Putamen (tissue), 1 donor: ENCODE data around the gene HS3ST3B1.

Source experiments
- DNase-seq: peaks from one replicate; pipeline ENCODE4 v3.0.0-alpha.2; 2016; ENCODE audit warnings: low spot score

The HS3ST3B1 gene

DNA sequence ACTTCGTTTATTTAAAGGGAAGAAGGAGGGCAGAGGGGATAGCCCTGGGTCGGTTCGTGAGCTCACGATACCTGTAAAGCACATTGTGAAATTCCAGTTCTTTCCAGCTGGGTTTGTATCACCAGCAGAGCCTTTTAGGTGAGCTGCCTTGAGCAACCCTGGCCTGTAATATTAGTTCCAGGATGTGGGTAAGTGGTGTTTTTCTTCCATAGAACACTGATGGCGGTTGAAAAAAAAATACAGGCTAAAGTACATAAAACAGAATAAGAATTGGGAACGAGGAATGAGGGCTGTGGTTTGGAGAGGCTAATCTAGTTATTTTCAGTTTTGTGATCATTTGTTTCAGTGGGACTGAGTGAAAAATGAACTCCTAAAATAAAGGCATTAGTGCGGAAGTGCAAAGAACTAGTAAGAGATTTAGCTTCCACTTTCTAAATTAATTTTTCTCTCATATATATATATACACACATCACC, 20.6 kb downstream of the HS3ST3B1 start:
- DNase-seq: no peak

DNA sequence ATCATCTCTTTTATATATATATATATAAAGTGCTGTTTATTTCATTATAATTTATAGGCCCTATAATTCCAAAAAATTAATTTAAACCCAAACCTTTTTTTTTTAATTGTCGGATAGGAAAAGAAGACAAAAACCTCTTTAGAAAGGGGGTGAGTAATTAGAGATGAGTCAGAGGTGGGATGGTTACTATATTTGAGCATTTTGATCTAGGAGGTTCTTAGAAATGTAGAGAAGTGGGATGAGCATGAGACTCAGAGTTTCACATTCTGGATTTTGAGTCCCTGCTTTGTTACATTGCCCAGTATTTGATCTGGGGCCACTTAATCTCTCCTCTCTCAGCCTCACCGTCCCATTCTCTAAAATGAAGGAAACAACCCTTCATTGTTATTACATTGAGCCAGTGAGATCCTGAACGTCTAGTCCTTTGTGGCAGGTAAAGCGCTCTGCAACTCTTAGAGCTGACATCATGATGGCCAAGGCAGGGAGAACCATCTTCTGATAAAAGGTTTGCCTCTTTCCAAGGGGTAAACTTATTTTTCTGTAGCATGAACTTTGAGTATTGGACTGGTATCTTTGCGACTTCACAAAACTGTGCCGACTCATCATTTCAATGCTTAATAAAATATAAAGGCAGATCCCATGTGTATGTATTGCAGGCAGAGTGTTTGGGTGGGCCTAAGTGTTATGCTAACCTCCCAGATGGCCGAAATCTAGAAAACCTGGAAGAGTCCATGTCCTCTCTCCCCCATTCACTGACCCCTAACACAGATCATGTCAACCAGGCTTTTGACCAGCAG, 21.3 kb downstream of the HS3ST3B1 start:
- DNase-seq: no peak

DNA sequence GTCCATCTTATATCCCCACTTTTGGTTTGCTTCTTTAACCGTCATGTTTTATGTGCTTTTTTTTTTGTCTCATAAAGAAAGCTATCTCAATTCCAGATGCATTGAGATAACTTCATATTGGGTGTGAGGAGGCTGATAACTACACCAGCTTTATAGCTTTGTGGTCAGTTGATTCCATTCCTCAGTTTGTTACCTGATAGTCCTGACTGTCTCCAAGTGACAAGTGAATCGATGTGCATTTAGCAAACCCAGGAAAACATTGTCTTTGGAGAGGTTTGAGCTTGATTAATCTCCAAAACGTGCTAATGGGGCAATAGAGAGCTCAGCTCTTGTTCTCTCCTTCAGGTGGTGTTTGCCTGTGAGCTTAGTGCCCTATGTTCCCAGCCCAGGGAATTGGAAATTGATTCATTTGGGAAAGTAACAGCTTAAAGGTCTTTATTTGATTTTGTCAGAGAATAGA, 22.7 kb downstream of the HS3ST3B1 start:
- DNase-seq: no peak

DNA sequence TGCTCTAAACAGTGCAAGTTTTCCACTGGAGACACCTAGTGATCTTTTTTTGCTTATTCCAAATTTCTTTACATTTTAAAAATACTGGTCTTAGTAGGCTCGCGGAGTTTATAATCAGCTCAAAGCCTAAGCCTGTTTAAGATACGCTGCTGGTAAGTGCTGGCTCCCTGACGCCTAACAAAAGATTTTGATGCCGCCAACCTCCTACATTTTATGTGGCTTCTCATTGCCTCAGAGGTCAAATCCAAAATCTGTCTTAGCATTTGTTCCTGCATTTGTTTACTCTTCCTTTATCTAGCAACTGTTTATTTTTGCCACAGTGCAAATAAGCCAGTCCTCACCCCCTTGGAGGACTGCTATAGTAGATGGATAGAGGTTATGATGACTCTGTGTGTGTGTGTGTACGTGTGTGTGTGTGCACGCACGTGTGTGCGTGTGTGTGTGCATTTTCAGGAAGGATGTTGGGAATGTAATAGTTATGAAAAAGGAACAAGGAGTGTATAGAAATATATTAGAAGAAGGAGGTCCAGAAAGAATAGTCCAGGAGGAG, 24.8 kb downstream of the HS3ST3B1 start:
- DNase-seq: no peak

DNA sequence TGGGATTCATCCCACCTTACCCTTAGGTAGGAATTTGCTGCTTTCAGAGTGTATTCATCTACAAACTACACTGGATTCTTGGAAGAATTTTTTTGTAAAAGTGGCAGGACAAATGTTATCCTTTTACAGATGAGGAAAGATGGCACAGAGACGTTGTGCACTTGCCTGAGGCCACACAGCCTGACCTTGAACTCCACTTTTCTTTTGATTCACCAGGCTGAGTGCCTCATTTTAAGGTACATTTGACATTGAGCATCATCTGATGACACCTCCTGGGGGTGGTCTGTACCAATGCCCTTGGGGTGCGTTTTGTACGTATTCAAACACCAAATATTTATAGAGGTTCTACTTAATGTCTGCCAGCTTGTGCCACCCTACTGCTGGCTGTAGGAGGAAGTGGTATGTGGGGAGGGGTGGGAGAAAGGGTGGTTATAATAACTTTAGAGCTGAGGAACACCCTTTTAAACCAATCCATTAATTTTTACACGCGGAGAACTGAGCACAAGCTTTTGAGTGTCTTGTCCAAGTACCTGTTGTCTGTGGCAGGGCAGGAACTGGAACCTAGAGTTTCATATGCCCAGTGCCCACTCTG, 29.1 kb downstream of the HS3ST3B1 start:
- DNase-seq: no peak

DNA sequence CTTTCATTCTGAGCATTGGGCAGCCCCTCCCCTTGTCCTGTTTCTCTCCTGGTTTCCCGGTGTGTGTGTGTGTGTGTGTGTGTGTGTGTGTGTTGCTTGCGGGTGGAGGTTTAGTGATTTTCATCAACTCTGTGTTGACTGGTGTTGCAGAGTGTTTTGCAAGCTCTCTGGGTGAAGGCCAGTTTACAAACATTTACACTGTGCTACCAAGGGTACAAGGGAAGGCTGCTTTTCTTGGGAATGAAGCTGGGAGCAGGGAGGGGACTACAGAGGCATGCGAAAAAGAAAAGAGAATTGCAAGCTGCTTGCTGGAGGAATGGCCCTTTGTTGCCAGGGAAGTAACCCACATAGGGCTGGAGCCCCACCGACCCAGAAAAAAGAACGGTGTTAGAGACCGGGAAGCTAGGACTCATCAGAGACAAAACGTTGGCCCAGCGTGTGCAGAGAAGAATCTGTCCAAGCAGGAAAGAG, 29.6 kb downstream of the HS3ST3B1 start:
- no peak for DNase-seq

DNA sequence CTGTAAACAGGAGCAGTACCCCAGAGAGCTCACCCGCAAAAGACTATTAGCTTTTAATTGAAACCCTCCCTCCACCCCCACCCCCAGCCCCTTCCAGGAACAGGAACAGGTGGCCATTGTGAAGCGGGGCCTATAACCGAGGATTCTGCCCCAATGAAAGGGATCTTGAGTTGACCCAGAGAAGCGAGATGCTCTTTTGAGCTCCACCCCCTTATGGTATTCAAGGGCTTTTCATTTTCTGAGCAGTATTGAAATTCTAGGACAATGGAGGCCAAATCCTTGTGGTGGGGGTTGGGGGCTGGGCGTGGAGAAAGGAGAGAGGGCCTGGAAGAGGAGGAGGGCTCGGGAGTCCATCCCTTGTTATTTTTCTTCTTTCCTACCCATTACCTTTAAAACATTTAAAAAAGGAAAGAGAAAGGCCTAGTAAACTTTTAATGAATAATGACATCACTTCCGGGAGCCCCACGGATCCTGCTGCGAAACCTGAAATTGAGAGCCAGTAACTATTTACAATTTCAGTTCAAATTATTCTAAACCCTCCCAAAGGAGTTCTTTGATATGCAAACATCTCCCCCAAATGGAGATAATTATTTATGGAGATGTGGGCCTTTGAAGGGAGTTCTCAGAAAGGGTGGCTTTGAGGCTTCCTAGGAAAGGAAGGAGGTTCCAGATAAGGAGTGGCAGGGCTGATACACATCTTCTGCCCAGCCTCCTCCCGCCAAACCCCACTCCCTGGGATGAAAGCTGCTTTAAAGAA, 30.5 kb downstream of the HS3ST3B1 start:
- no peak for DNase-seq

DNA sequence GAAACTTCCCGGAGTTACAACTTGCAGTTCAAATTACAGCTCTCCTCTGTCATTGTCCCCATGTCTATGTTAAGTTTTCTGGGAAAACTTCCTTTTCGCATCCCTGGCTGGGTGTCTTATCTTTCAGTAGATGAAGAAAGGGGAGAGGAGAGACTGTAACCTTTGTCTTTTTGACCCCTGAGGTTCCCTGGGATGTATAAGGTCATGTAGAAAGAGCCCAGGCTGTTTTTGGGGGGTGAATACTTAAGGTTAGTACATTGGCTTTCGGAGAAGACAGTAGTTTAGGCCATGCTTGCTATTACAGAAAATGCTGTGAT, 31.1 kb downstream of the HS3ST3B1 start:
- DNase-seq: no peak

DNA sequence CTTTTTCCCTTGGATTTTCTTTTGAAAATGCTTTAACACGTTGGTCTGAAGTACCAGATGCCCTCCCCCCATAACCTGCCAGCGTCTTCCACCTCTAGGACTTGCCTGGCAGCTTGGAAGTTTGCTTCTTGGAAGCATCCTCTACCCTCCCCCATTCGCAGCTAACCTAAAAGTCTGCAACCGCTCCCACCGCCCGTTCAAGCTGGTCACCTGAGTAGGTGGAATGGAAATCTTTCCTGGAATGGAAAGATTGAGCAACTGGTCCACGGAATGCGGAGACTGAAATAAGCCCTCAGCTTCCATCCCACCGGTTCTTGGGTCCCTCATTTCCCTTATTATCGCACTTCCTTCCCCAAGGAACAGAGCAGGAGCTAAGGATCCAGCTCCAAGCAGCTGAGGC, 31.4 kb downstream of the HS3ST3B1 start:
- no peak for DNase-seq

DNA sequence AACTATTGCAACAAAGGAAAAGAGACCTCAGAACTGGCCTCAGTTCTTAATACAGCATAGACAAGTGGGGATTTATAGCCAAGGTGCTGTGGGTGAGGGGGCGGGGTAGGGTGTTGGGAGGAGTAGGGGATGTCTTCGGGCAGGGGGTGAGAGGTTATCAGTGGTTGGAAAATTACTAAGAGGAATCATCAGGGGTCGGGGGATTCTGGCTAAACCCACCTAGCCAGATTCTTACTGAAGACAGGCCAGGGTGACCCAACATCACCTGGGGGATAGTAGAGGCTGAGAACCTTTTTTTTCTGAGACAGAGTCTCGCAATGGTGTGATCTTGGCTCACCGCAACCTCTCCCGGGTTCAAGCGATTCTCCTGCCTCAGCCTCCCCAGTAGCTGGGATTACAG, 32.6 kb downstream of the HS3ST3B1 start:
- DNase-seq: no peak

DNA sequence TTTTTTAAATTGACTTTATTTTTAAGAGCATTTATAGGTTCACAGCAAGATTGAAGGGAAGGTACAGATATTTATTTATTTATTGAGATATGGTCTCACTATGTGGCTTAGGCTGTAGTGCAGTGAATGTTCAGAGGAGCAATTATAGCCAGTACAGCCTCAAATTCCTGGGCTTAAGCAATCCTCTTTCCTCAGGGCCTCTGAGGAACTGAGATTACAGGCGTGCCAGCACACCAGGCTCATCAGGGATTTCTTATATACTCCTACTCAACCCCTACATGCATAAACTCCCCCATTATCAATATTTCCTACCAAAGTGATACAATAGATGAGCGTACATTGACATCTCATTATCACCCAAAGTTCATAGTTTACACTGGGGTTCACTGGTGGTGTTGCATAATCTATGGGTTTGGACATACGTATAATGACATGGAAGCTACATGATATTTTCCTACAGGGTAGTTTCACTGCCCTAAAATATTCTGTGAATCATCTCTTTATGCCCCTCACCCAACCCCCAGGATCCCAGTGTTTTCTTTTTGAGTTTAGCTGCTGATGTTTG, 33.5 kb downstream of the HS3ST3B1 start:
- DNase-seq: no peak

DNA sequence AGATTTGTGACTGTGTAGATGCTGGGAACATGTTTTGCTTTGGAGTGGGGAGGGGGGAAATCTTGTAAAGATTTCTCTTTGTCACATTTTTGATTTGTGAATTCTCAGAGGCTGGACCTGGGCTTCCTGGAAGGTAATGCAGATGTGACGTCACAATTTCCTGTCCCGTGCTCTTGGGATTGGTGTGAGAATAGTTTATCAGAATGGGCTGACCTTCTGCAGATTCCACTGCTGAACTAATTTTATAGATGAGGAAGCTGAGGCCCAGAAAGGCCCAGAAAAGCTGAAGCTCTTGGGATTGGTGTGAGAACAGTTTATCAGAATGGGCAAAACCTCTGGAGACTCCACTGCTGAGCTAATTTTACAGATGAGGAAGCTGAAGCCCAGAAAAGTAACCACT, 34.0 kb downstream of the HS3ST3B1 start:
- DNase-seq: no peak

DNA sequence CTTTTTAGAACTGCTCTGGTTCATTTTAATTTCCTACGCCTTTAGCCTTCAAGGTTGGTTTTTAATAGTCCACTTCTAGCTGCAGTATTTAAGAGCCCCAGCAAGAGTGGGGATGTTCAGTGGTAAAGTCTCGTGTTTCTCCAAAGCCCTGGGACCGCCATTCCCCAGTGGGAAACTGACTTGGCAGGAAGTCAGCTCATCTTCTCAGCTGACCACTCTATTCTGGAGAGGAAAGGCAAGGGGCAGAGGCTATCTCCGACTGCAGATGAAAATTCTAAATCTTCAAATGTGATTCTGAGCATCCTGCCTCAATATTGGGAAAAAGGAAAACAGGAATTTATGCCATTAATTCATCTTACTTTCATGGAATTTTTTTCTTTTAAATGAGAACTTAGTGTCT, 35.5 kb downstream of the HS3ST3B1 start:
- DNase-seq: no peak

DNA sequence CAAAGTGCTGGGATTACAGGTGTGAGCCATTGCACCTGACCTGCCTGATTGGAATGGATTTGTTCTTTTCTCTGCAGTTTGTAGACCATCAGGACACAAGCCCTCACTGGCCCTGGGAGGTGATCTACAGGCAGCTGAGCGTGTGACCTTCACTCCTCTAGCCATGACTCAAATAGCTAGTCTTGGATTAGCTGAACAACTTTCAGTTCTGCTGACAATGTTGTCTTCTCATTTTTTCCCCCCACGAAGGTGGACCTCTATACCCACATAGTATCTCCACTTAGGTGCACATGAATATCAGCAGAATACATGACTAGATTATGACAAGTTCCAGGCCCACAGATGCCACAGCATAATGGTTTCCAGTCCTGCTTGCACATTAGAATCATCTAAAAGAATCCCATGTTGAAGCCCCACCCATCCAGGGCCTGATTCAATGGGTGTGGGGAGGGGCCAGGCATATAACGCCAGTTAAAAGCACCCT, 36.8 kb downstream of the HS3ST3B1 start:
- DNase-seq: no peak

DNA sequence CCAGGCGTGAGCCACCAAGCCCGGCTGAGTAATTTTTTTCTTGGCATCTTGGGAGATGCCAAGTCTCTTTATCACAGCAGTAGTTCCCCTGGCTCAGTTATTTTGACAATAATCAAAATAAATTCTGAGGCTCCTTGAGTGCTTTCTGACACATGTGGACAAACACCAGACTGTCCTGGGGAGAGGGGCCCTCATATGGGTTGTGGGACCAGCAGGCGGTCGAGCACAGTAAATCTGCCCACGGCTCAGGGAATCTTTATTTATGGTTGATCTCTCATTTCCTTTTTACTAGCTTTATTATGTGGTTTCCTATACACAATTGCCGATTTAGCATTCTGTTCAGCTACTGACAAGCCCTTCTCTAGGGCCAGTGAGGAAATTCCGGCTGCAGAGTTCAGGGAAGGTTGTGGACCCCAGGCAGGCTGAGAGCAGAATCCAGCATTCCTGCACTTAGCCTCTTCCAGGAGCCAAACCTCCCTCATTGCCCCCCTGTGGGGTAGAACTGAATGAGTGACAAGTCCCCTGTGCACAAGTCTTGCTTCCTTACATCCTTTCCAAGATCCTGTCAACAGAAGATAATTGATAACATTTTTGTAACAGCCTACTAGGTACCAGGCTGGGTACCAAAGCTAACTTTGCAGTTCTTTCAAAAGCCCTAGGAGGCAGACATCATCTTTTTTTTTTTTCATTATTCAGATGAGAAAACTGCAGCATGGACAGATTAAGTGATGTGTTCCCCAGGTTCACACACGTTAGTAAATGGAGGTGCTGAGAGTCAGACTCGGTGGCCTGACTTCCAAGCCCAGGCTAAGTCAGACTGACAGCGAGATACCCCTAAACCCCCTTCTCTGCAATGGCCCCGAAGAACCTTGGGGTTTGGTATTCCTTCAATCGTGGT, 40.2 kb downstream of the HS3ST3B1 start:
- no peak for DNase-seq

DNA sequence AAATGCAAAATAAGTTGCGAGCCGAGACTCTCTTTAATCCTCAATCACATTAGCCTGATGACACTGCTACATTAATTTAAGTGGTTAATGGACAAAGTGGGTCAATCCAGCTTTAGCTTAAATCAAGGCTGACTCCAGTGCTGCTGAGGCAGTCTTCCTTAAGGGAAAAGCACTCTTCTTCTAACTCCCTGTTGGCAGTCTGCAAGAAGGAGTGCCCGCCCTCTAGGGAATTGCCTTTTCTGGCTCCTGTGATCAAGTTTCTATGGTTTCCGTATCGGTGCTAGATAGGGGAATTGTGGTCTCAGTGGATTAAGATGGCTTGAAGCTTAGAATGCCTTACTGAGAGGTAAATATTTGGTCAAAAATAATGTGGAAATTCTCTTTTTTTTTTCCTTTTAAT, 41.0 kb downstream of the HS3ST3B1 start:
- DNase-seq: no peak

DNA sequence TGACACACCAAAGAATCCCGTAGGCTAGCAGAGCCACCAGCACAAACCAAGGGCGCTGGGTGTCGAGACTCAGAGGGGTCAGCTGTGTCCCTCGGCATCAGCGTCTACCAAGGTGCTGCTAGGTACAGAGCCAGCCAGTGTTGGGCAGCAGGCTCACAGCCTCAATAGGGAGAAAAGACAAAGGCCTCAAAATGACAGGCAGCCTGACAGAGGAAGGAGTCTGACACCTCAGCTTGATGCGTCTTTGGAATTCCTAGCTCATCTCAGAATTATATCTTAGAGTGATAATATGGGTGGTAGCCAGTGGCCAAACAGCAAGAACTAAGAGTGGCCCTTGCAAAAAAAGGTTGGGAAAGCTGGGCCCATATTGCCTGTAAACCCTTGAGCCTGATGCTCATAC, 45.9 kb downstream of the HS3ST3B1 start:
- DNase-seq: no peak

DNA sequence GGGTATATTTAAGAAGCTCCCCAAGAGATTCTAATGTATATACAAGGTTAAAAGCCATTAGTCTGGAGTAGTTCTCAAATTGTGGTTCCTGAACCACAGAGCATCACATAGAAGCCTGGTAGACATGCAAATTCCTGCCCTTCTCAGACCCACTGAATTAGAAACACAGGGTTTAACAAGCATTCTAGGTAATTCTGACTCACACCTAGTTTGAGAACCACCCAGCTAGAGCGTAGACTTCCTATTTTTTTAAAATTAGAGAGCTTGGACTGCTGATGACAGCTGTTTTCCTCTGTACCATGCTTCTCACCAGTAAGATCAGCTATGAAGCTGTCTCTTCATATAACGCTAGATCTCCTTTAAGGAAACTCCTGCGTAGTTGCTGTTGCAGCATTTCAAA, 50.6 kb downstream of the HS3ST3B1 start:
- no peak for DNase-seq

DNA sequence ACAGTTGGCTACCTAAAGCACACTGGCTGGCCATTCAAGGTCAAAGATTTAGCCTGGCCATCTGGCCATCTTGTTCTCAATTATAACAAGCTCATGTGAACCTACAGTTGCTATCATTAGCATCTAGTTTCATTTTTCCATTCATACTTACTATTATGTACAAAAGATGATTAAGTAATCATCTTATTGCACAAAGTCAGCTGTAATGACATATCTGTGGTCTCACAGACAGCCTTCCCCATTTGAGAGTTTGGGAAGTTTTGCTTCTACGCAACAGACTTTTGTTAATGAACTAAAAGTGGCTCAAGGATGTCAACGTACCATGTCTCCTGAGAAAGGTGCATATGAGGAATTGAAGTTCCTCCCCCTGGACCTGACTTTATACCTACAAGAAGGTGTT, 51.3 kb downstream of the HS3ST3B1 start:
- no peak for DNase-seq

DNA sequence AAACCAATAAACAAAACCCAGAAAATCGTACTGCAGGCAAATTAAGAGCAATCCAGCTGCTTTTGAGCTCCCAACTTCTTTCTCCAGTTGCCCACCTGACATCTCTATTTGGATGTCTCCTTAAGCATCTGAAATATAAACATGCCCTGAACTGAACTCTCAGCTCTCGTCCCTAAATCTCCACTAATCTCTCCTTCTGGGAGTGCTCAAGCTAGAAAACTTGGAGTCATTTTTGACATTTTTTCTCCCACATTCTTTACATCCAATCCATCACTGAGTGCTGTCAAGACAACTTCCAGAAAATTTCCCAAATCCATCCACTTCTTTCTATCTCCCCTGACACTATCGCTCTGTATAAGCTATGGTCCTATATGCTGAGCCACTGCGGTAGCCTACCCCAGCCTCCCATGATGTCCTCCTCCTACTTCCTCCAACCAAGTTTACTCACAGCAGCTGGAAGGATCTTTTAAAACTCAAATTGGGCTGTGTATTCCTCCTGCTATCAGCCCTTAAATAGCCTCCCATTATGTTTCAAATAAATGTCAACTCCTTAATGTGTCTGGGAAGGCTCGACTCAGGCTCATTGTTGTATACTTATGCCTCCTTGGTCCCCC, 53.1 kb downstream of the HS3ST3B1 start:
- DNase-seq: no peak

DNA sequence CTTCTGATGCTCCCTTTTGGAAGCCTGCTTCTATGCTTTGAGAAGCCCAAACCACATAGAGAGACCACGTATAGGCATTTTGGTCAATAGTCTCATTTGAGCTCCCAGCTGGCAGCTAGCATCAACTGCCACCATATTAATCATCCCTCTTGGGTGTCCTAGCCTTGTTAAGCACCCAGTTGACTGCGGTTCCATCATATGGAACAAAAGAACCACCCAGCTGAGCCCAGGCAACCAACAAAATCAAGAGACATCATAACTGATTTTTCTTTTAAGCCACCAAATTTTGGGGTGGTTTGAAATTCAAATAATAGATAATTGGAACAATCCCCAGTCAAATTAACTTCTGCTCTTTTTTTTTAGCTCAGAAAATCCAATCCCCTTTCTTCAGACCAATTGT, 53.9 kb downstream of the HS3ST3B1 start:
- no peak for DNase-seq
